ENCODE results near the gene PITPNB.
A peak's percentile ranks its signal among the peaks of the same experiment; 100 is the strongest.

Gene PITPNB

GRCh38 chr22:27802346-27803073 lies 116.5 kb downstream of the PITPNB start:
- peak overlapping the region; percentile 54 for H3K9ac ChIP-seq (ENCODE audit: low read length)
- H3K9me3 ChIP-seq (ENCODE audit: control insufficient read depth, low read depth, low read length) = no peaks in the 10 kb centered on the region
- H3K4me3 ChIP-seq (ENCODE audit: low read length) = peak overlapping the region; percentile 66
- peaks cover 66% of the 10 kb centered on the region for H3K27me3 ChIP-seq (ENCODE audit: control insufficient read depth, insufficient read depth, low read length)
- no peaks in the 10 kb centered on the region for H3K36me3 ChIP-seq (ENCODE audit: control insufficient read depth, low read depth, low read length)
- no peak overlapping the region for H3K27ac ChIP-seq (ENCODE audit: low read length)
- H3K4me1 ChIP-seq (ENCODE audit: control insufficient read depth, low read depth, low read length) = peaks cover 7% of the 10 kb centered on the region

Data from iPS-18a (cell line).